Measurements from ENCODE around the gene RPL19.

RPL19 gene

DNA sequence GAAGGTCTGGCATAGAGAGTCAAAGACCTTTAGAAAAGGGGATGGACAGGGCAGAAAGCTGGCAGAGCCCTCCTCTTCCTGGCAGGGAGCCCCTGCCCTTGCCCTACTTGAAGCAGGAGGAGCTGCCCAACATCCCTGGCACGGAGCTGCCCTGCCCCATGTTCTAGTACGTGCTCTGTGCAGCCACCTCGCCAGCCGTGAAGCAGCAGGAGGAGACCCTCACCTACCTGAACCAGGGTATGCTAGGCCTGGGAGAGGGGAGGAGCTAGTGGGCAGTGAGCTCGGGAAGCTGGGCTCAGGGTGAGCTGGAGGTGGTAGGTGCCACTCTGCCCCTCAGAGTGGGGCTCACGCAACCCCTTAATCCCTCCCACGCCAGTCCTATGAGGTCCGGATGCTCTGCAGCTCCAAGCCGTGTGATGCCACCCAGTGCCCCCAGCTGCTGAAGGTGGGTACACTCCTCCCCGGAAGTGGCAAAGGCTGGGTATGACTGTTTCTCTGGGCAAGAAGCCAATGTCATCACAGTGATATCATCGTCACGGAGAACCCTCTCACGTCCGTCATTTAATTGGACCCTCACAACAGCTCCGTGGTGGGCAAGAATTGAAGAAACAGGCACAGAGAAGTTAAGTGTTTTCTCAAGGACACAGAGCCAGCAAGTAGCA is 38.4 kb downstream of the RPL19 start:
- ChIA-PET CTCF (interaction anchor here (0.5 to 6.1 kb wide), 8 partner anchors 9 to 74 kb away, joined by 3 to 96 read pairs (median 4); partner anchors contain the start of gene RPL19), POLR2A (interaction anchor here (1.3 to 5.7 kb wide), 3 partner anchors 33 to 39 kb away, joined by 3 to 32 read pairs (median 6); partner anchors contain the start of gene RPL19)
- DNase-seq (ENCODE audit: extremely low spot score) = no peak
- TF ChIP-seq HDGF (IDR thresholded peaks at IDR 0.05; ENCODE audit: borderline replicate concordance) = no peak
- TF ChIP-seq ZNF384 (IDR thresholded peaks at IDR 0.05) = no peak
- no peak for TF ChIP-seq L3MBTL2 (conservative IDR thresholded peaks at IDR 0.05)
- TF ChIP-seq FOXA1 (IDR thresholded peaks at IDR 0.05) = no peak
- TF ChIP-seq, protein P1, sequence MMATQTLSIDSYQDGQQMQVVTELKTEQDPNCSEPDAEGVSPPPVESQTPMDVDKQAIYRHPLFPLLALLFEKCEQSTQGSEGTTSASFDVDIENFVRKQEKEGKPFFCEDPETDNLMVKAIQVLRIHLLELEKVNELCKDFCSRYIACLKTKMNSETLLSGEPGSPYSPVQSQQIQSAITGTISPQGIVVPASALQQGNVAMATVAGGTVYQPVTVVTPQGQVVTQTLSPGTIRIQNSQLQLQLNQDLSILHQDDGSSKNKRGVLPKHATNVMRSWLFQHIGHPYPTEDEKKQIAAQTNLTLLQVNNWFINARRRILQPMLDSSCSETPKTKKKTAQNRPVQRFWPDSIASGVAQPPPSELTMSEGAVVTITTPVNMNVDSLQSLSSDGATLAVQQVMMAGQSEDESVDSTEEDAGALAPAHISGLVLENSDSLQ (IDR thresholded peaks at IDR 0.05) = no peak
- TF ChIP-seq FOXK2 (IDR thresholded peaks at IDR 0.05) = no peak
- no peak for TF ChIP-seq TARDBP (IDR thresholded peaks at IDR 0.05)

DNA sequence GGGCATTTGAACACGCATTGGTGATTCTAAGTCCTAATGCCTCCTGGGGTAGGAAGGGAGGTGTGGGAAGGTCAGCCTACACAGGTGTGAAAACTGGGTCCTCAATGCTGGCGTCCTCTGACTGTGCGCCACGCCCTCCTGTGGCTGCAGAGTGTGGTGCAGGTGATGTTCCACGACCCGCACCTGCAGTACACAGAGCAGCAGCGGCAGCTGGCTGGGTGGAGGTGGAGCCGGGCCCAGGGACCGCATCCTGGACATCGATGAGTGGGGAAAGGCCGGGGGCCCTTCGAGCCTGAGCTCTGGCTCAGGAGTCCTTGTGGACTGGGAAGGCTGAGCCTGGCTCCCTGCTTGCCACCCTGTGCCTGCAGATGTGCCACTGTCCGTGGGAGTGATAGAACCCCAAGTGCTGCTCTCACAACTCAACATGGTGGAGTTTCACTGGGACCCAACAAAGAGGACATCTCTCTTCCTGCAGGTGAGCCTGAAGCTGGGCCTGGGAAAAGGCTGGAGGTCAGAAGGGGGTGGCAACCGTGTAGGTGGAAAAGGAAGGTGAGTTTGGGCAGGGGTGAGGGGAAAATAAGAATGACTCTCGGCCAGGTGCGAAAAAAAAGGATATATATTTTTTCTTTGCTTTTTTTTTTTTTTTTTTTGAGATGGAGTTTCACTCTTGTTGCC is 39.7 kb downstream of the RPL19 start:
- POLR2A ChIA-PET = interaction anchor here (5.7 kb wide), 1 partner anchor 41 kb away, joined by 32 read pairs; the partner anchor contains the start of gene RPL19
- CTCF ChIA-PET = interaction anchor here (0.6 to 6.1 kb wide), 7 partner anchors 9 to 276 kb away, joined by 3 to 96 read pairs (median 5); no protein-coding TSS in a partner anchor
- TF ChIP-seq NFRKB (IDR thresholded peaks at IDR 0.05) (no peak), SUZ12 (IDR thresholded peaks at IDR 0.05) (no peak), FOXA1 (IDR thresholded peaks at IDR 0.05) (no peak), HDGF (IDR thresholded peaks at IDR 0.05; ENCODE audit: borderline replicate concordance) (0 out of 2 replicates have a peak, but pooled peaks have one; percentile 41), TARDBP (IDR thresholded peaks at IDR 0.05) (no peak)
- peak; percentile 61 for DNase-seq (ENCODE audit: extremely low spot score)

DNA sequence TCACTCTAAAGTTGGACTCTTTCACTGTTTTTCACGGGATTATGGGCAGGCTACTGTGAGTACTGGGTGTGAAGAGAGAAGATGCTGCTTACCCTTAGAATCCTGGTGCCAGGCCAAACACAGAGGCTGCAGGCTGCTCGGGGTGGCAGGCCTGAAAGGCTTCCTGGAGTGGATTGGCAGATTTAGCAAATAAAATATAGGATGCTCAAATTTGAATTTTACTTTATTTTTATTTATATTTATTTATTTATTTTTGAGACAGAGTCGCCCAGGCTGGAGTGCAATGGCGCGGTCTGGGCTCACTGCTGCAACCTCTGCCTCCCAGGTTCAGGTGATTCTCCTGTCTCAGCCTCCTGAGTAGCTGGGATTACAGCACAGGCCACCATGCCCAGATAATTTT is 40.5 kb downstream of the RPL19 start:
- ChIA-PET POLR2A (interaction anchor here (5.7 kb wide), 1 partner anchor 41 kb away, joined by 32 read pairs; the partner anchor contains the start of gene RPL19), CTCF (interaction anchor here (1.6 to 2.4 kb wide), 2 partner anchors 9 to 34 kb away, joined by 6 to 9 read pairs; no protein-coding TSS in a partner anchor)
- TF ChIP-seq ELF4 (IDR thresholded peaks at IDR 0.05) (no peak), FOXM1 (IDR thresholded peaks at IDR 0.05; ENCODE audit: borderline replicate concordance) (no peak), SP1 (IDR thresholded peaks at IDR 0.05) (no peak), FOXA1 (IDR thresholded peaks at IDR 0.05) (no peak), HDGF (IDR thresholded peaks at IDR 0.05; ENCODE audit: borderline replicate concordance) (no peak), LEF1 (IDR thresholded peaks at IDR 0.05; ENCODE audit: borderline replicate concordance) (no peak), L3MBTL2 (conservative IDR thresholded peaks at IDR 0.05) (no peak), ZNF384 (IDR thresholded peaks at IDR 0.05) (no peak), BHLHE40 (IDR thresholded peaks at IDR 0.05; ENCODE audit: borderline replicate concordance) (no peak), ARNT (IDR thresholded peaks at IDR 0.05) (no peak), TARDBP (IDR thresholded peaks at IDR 0.05) (no peak), NFRKB (IDR thresholded peaks at IDR 0.05) (no peak), FOXK2 (IDR thresholded peaks at IDR 0.05) (no peak), CTBP1 (IDR thresholded peaks at IDR 0.05; ENCODE audit: borderline replicate concordance) (no peak)
- TF ChIP-seq, protein P1 (IDR thresholded peaks at IDR 0.05) = no peak
- DNase-seq (ENCODE audit: extremely low spot score) = no peak

DNA sequence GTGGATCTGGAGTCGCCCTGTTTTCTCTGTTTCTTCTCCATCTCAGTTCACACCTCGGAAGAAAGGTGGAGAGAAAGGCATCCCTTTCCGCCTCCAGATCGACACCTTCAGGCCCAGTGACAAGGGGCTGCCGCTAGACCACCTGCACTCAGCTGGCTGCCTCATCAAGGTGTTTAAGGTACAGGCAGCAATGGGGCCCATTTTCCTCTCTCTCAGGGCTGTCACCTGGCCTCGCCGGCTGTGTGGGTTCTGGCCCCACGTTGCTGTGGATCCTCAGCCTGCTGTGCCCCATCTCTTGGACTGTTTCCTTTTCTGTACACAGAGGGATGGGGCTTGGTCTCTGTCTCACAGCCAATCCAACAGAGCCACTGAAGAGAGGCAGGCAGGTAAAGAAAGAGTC is 43.1 kb downstream of the RPL19 start:
- DNase-seq (ENCODE audit: extremely low spot score) = no peak
- ChIA-PET CTCF (interaction anchor here (0.7 to 4.0 kb wide), 3 partner anchors 11 to 315 kb away, joined by 3 to 48 read pairs (median 24); no protein-coding TSS in a partner anchor), POLR2A (interaction anchor here (0.6 to 5.7 kb wide), 2 partner anchors 9 to 44 kb away, joined by 3 to 32 read pairs; partner anchors contain the start of gene RPL19)
- TF ChIP-seq, protein P1 (IDR thresholded peaks at IDR 0.05) = no peak
- no peak for TF ChIP-seq HDGF (IDR thresholded peaks at IDR 0.05; ENCODE audit: borderline replicate concordance)
- TF ChIP-seq SUZ12 (IDR thresholded peaks at IDR 0.05) = no peak
- TF ChIP-seq ARNT (IDR thresholded peaks at IDR 0.05) = no peak
- no peak for TF ChIP-seq CTBP1 (IDR thresholded peaks at IDR 0.05; ENCODE audit: borderline replicate concordance)

DNA sequence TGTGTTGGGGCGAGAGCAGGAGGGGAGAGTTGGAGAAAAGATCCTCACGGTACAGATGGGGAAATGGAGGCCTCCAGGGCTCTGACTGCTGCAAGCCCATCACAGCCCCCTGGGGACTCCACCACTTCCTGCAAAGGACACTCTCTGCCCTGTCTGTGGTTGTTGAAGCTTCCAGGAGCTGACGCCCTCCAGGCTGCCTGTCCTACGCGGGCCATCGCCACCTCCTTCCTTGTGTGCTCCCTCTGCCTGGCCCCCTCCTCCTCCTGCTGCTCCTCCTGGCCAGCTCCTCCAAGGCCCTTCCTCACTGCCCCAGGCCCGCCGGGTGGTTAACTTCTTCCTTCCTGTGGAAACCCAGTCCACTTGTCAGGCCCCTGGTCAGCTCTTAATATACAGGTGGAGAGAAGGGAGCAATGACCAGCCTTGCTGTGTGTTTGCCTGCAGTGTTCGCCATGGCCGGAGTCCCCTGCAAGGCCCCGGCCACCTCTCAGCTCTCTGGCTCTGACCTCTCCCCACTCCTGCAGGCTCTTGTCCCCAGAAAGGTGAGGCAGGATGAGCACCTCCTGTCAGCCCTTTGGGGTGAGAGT is 44.0 kb downstream of the RPL19 start:
- DNase-seq (ENCODE audit: extremely low spot score) = no peak
- CTCF ChIA-PET = interaction anchor here (0.5 to 4.0 kb wide), 27 partner anchors 8 to 316 kb away, joined by 3 to 48 read pairs (median 4); partner anchors contain the start of genes RPL19 and STAC2
- POLR2A ChIA-PET = interaction anchor here (0.6 to 3.3 kb wide), 7 partner anchors 8 to 217 kb away, joined by 3 to 31 read pairs (median 4); partner anchors contain the start of genes CDK12 and RPL19
- TF ChIP-seq BHLHE40 (IDR thresholded peaks at IDR 0.05; ENCODE audit: borderline replicate concordance) = no peak
- TF ChIP-seq ZNF384 (IDR thresholded peaks at IDR 0.05) = no peak
- TF ChIP-seq ARNT (IDR thresholded peaks at IDR 0.05) = no peak
- no peak for TF ChIP-seq SUZ12 (IDR thresholded peaks at IDR 0.05)
- no peak for TF ChIP-seq L3MBTL2 (conservative IDR thresholded peaks at IDR 0.05)
- TF ChIP-seq SP1 (IDR thresholded peaks at IDR 0.05) = no peak
- TF ChIP-seq NFRKB (IDR thresholded peaks at IDR 0.05) = no peak
- TF ChIP-seq HDGF (IDR thresholded peaks at IDR 0.05; ENCODE audit: borderline replicate concordance) = no peak
- TF ChIP-seq, protein P1 (IDR thresholded peaks at IDR 0.05) = no peak
- TF ChIP-seq FOXM1 (IDR thresholded peaks at IDR 0.05; ENCODE audit: borderline replicate concordance) = no peak
- no peak for TF ChIP-seq CTBP1 (IDR thresholded peaks at IDR 0.05; ENCODE audit: borderline replicate concordance)
